WTC11 (cell line): Measurements from ENCODE around the gene THSD8. TPM values are rescaled to one million over a fixed set of nuclear protein-coding genes. Genes with fewer than 3 reads are reported as not detected.

Source experiments
- ATAC-seq: fragments of 200-7000 bp; cut with Tn5 transposase; 2 replicates; pipeline ENCODE4 v1.10.0; 2021; ENCODE audit warnings: mild to moderate bottlenecking, moderate library complexity
- CTCF ChIA-PET: fragments of 300-600 bp; sonication (Branson Sonifier 250); formaldehyde crosslinking; loops from one replicate; lab custom pipeline; 2021; ENCODE audit warnings: antibody characterized with exemption; lab: Charles Lee
- POLR2A ChIA-PET: fragments of 350-600 bp; sonication (Branson Sonifier 250); formaldehyde crosslinking; loops from one replicate; lab custom pipeline; 2021; ENCODE audit warnings: antibody characterized with exemption; lab: Charles Lee
- DNase-seq: peaks from one replicate; pipeline ENCODE4 v3.0.0; 2021; ENCODE audit warnings: low spot score
- H3K27ac Mint-ChIP-seq: 2 replicates; pipeline ENCODE4 v1.8.0; 2021; ENCODE audit warnings: mixed read lengths
- H3K27me3 Mint-ChIP-seq: 2 replicates; pipeline ENCODE4 v1.8.0; 2021; ENCODE audit warnings: low read depth, mild to moderate bottlenecking, moderate library complexity, mixed read lengths
- H3K36me3 Mint-ChIP-seq: 2 replicates; pipeline ENCODE4 v1.8.0; 2021; ENCODE audit warnings: mixed read lengths
- H3K4me1 Mint-ChIP-seq: 2 replicates; pipeline ENCODE4 v1.8.0; 2022; ENCODE audit warnings: mixed read lengths
- H3K4me3 Mint-ChIP-seq: 2 replicates; pipeline ENCODE4 v1.8.0; 2021; ENCODE audit warnings: mild to moderate bottlenecking, moderate library complexity, mixed read lengths
- H3K9me3 Mint-ChIP-seq: 2 replicates; pipeline ENCODE4 v1.8.0; 2021; ENCODE audit warnings: mixed read lengths
- CREM ChIP-seq: sonication (generic); formaldehyde crosslinking; IDR thresholded peaks from 2 replicates; pipeline ENCODE4 v1.8.1; 2022; ENCODE audit warnings: mild to moderate bottlenecking, missing genetic modification reagents, moderate library complexity
- ESRRA ChIP-seq: sonication (generic); formaldehyde crosslinking; IDR thresholded peaks from 2 replicates; pipeline ENCODE4 v1.8.1; 2022; ENCODE audit warnings: mild to moderate bottlenecking, missing genetic modification reagents, borderline replicate concordance
- GRHL2 ChIP-seq: fragments of 250-450 bp; sonication (Bioruptor Pico); IDR thresholded peaks from 2 replicates; pipeline ENCODE4 v1.8.0; 2022; ENCODE audit warnings: mild to moderate bottlenecking, moderate library complexity; ENCODE audit not compliant: insufficient replicate concordance, severe bottlenecking
- JAZF1 ChIP-seq: fragments of 250-450 bp; sonication (Bioruptor Pico); IDR thresholded peaks from 2 replicates; pipeline ENCODE4 v1.9.0; 2021; ENCODE audit warnings: moderate library complexity, mild to moderate bottlenecking, inconsistent platforms
- NR1H2 ChIP-seq: sonication (generic); formaldehyde crosslinking; IDR thresholded peaks from 2 replicates; pipeline ENCODE4 v1.9.0; 2021; ENCODE audit warnings: mild to moderate bottlenecking, moderate library complexity, missing genetic modification reagents
- SP1 ChIP-seq: sonication (generic); formaldehyde crosslinking; conservative IDR thresholded peaks from 2 replicates; pipeline ENCODE4 v1.8.1; 2022; ENCODE audit warnings: missing genetic modification reagents
- TCF7 ChIP-seq: sonication (generic); formaldehyde crosslinking; IDR thresholded peaks from 2 replicates; pipeline ENCODE4 v1.8.0; 2022; ENCODE audit warnings: mild to moderate bottlenecking, low read depth, missing genetic modification reagents, moderate library complexity
- ZNF121 ChIP-seq: sonication (generic); formaldehyde crosslinking; IDR thresholded peaks from 2 replicates; pipeline ENCODE4 v1.8.0; 2023; ENCODE audit warnings: missing genetic modification reagents
- ZNF138 ChIP-seq: sonication (generic); formaldehyde crosslinking; conservative IDR thresholded peaks from 2 replicates; pipeline ENCODE4 v1.8.1; 2022; ENCODE audit warnings: mild to moderate bottlenecking, moderate library complexity, missing genetic modification reagents
- ZNF263 ChIP-seq: sonication (generic); formaldehyde crosslinking; IDR thresholded peaks from 2 replicates; pipeline ENCODE4 v1.8.1; 2022; ENCODE audit warnings: low read depth, mild to moderate bottlenecking, moderate library complexity, missing genetic modification reagents
- total RNA-seq: library from RNA; stranded (reverse); gene quantifications from 3 replicates; pipeline ENCODE4 v1.2.3, GENCODE V29; 2021
- TF ChIP-seq, protein P1 (sequence below): sonication (generic); formaldehyde crosslinking; IDR thresholded peaks from 2 replicates; pipeline ENCODE4 v1.8.0; 2023; ENCODE audit warnings: missing genetic modification reagents
- TF ChIP-seq, protein P2 (sequence below): sonication (generic); formaldehyde crosslinking; IDR thresholded peaks from 2 replicates; pipeline ENCODE4 v1.8.1; 2023; ENCODE audit warnings: mild to moderate bottlenecking, moderate library complexity, missing genetic modification reagents
- TF ChIP-seq, protein P3 (sequence below): fragments of 200-600 bp; IDR thresholded peaks from 2 replicates; pipeline ENCODE4 v1.8.0; 2022; ENCODE audit warnings: antibody characterized with exemption
- TF ChIP-seq, protein P4 (sequence below): sonication (generic); formaldehyde crosslinking; IDR thresholded peaks from 2 replicates; pipeline ENCODE4 v1.8.0; 2022; ENCODE audit warnings: mild to moderate bottlenecking, missing genetic modification reagents
- TF ChIP-seq, protein P5 (sequence below): sonication (generic); formaldehyde crosslinking; IDR thresholded peaks from 2 replicates; pipeline ENCODE4 v1.8.1; 2023; ENCODE audit warnings: mild to moderate bottlenecking, missing genetic modification reagents, moderate library complexity
- TF ChIP-seq, protein P6 (sequence below): sonication (generic); formaldehyde crosslinking; conservative IDR thresholded peaks from 2 replicates; pipeline ENCODE4 v1.8.1; 2023; ENCODE audit warnings: mild to moderate bottlenecking, low read depth, missing genetic modification reagents, moderate library complexity
- TF ChIP-seq, protein P7 (sequence below): sonication (generic); formaldehyde crosslinking; IDR thresholded peaks from 2 replicates; pipeline ENCODE4 v1.8.1; 2023; ENCODE audit warnings: mild to moderate bottlenecking, missing genetic modification reagents, borderline replicate concordance

THSD8 gene
- total RNA-seq, 1 experiment from 2014 or later: 30.1 TPM

DNA sequence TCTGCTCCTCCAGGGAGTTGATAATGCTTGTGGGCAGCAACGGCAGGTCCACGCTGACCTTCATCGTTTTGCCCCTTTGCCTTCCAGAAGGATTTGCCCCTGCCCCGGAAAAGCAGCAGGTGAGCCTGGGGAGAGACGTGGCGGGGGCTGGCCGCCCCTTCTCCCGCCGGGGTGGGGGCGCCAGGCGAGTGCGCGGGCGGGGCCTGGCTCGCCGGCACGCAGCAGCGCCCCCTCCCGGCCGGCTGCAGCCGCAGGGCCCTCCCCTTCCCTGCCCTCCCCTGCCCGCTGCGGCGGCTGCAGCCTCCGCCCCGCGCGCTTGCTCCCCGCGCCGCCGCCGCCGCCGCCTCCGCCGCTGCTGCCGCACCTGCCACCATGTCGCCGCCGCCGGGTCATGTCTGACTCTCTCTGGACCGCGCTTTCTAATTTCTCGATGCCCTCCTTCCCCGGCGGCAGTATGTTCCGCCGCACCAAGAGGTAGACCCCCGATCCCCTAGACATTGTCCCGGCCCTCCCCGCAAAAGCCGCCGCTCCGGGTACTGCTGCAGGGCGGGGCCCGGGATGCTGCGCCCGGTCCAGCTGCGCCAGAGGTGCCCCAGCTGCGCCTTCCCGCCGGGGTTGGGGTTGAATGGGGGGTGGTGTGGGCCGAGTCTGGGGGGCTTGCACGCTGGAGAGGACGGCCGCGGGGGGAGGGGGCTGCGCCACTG, 36.5 kb downstream of the THSD8 start, which contains the start of gene MAST1:
Gene MAST1, plus strand, starts transcription at position 334 of the 704 bp plus-strand sequence. Its CDS starts 58 bp downstream, at position 392.
- H3K27ac Mint-ChIP-seq: peak within 1 kb of the TSS; percentile 61; the same call in 1 of the 2 replicates
- peak within 1 kb of the TSS; percentile 79 for H3K4me3 Mint-ChIP-seq
- POLR2A ChIA-PET: interaction anchor here (0.6 kb wide), 1 partner anchor 99 kb away, joined by 3 read pairs; no protein-coding TSS in a partner anchor
- ATAC-seq (peak; percentile 9), DNase-seq (peak; percentile 74)
- peaks cover 5% of the 10 kb centered on the region for H3K36me3 Mint-ChIP-seq
- H3K4me1 Mint-ChIP-seq: peaks cover 44% of the 10 kb centered on the region
- TF ChIP-seq, protein P1, sequence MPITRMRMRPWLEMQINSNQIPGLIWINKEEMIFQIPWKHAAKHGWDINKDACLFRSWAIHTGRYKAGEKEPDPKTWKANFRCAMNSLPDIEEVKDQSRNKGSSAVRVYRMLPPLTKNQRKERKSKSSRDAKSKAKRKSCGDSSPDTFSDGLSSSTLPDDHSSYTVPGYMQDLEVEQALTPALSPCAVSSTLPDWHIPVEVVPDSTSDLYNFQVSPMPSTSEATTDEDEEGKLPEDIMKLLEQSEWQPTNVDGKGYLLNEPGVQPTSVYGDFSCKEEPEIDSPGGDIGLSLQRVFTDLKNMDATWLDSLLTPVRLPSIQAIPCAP (CRISPR knock-in tag): no peak
- TF ChIP-seq TCF7 (CRISPR knock-in tag) (no peak), SP1 (CRISPR knock-in tag) (peak; percentile 86), ZNF138 (CRISPR knock-in tag) (no peak), JAZF1 (CRISPR knock-in tag) (no peak), GRHL2 (CRISPR knock-in tag) (no peak), NR1H2 (CRISPR knock-in tag) (no peak), ESRRA (no peak), CREM (CRISPR knock-in tag) (no peak), ZNF121 (CRISPR knock-in tag) (no peak), ZNF263 (CRISPR knock-in tag) (no peak)
- TF ChIP-seq, protein P2, sequence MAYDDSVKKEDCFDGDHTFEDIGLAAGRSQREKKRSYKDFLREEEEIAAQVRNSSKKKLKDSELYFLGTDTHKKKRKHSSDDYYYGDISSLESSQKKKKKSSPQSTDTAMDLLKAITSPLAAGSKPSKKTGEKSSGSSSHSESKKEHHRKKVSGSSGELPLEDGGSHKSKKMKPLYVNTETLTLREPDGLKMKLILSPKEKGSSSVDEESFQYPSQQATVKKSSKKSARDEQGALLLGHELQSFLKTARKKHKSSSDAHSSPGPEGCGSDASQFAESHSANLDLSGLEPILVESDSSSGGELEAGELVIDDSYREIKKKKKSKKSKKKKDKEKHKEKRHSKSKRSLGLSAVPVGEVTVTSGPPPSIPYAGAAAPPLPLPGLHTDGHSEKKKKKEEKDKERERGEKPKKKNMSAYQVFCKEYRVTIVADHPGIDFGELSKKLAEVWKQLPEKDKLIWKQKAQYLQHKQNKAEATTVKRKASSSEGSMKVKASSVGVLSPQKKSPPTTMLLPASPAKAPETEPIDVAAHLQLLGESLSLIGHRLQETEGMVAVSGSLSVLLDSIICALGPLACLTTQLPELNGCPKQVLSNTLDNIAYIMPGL: 0 out of 2 replicates have a peak, but pooled peaks have one; percentile 52
- TF ChIP-seq, protein P3, sequence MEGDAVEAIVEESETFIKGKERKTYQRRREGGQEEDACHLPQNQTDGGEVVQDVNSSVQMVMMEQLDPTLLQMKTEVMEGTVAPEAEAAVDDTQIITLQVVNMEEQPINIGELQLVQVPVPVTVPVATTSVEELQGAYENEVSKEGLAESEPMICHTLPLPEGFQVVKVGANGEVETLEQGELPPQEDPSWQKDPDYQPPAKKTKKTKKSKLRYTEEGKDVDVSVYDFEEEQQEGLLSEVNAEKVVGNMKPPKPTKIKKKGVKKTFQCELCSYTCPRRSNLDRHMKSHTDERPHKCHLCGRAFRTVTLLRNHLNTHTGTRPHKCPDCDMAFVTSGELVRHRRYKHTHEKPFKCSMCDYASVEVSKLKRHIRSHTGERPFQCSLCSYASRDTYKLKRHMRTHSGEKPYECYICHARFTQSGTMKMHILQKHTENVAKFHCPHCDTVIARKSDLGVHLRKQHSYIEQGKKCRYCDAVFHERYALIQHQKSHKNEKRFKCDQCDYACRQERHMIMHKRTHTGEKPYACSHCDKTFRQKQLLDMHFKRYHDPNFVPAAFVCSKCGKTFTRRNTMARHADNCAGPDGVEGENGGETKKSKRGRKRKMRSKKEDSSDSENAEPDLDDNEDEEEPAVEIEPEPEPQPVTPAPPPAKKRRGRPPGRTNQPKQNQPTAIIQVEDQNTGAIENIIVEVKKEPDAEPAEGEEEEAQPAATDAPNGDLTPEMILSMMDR: peak; percentile 72; the same call in 1 of the 2 replicates
- TF ChIP-seq, protein P4, sequence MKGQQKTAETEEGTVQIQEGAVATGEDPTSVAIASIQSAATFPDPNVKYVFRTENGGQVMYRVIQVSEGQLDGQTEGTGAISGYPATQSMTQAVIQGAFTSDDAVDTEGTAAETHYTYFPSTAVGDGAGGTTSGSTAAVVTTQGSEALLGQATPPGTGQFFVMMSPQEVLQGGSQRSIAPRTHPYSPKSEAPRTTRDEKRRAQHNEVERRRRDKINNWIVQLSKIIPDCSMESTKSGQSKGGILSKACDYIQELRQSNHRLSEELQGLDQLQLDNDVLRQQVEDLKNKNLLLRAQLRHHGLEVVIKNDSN: no peak
- TF ChIP-seq, protein P5, sequence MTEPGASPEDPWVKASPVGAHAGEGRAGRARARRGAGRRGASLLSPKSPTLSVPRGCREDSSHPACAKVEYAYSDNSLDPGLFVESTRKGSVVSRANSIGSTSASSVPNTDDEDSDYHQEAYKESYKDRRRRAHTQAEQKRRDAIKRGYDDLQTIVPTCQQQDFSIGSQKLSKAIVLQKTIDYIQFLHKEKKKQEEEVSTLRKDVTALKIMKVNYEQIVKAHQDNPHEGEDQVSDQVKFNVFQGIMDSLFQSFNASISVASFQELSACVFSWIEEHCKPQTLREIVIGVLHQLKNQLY (CRISPR knock-in tag): no peak
- TF ChIP-seq, protein P6, sequence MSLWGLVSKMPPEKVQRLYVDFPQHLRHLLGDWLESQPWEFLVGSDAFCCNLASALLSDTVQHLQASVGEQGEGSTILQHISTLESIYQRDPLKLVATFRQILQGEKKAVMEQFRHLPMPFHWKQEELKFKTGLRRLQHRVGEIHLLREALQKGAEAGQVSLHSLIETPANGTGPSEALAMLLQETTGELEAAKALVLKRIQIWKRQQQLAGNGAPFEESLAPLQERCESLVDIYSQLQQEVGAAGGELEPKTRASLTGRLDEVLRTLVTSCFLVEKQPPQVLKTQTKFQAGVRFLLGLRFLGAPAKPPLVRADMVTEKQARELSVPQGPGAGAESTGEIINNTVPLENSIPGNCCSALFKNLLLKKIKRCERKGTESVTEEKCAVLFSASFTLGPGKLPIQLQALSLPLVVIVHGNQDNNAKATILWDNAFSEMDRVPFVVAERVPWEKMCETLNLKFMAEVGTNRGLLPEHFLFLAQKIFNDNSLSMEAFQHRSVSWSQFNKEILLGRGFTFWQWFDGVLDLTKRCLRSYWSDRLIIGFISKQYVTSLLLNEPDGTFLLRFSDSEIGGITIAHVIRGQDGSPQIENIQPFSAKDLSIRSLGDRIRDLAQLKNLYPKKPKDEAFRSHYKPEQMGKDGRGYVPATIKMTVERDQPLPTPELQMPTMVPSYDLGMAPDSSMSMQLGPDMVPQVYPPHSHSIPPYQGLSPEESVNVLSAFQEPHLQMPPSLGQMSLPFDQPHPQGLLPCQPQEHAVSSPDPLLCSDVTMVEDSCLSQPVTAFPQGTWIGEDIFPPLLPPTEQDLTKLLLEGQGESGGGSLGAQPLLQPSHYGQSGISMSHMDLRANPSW (CRISPR knock-in tag): no peak
- TF ChIP-seq, protein P7, sequence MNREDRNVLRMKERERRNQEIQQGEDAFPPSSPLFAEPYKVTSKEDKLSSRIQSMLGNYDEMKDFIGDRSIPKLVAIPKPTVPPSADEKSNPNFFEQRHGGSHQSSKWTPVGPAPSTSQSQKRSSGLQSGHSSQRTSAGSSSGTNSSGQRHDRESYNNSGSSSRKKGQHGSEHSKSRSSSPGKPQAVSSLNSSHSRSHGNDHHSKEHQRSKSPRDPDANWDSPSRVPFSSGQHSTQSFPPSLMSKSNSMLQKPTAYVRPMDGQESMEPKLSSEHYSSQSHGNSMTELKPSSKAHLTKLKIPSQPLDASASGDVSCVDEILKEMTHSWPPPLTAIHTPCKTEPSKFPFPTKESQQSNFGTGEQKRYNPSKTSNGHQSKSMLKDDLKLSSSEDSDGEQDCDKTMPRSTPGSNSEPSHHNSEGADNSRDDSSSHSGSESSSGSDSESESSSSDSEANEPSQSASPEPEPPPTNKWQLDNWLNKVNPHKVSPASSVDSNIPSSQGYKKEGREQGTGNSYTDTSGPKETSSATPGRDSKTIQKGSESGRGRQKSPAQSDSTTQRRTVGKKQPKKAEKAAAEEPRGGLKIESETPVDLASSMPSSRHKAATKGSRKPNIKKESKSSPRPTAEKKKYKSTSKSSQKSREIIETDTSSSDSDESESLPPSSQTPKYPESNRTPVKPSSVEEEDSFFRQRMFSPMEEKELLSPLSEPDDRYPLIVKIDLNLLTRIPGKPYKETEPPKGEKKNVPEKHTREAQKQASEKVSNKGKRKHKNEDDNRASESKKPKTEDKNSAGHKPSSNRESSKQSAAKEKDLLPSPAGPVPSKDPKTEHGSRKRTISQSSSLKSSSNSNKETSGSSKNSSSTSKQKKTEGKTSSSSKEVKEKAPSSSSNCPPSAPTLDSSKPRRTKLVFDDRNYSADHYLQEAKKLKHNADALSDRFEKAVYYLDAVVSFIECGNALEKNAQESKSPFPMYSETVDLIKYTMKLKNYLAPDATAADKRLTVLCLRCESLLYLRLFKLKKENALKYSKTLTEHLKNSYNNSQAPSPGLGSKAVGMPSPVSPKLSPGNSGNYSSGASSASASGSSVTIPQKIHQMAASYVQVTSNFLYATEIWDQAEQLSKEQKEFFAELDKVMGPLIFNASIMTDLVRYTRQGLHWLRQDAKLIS: no peak
- CTCF ChIA-PET: interaction anchor here (0.9 to 1.7 kb wide), 3 partner anchors 9 to 72 kb away, joined by 5 to 8 read pairs (median 5); no protein-coding TSS in a partner anchor
- H3K9me3 Mint-ChIP-seq: no peaks in the 10 kb centered on the region
- H3K27me3 Mint-ChIP-seq: peaks cover 40% of the 10 kb centered on the region
